OCI-LY7 (cell line): ENCODE data around the gene FBN2. TPM values are rescaled to one million over a fixed set of nuclear protein-coding genes. Genes with fewer than 3 reads are reported as not detected.

Experiments used
- BruUV-seq: library from RNA; stranded (reverse); fragments of 400-500 nt; replicated peaks from 2 replicates; lab custom pipeline; 2021; lab: Mats Ljungman, UMichigan
- CTCF ChIA-PET: fragments of 300-600 bp; sonication (Branson Sonifier 250); formaldehyde crosslinking; loops from one replicate; lab custom pipeline; 2022; ENCODE audit warnings: antibody characterized with exemption; ENCODE audit not compliant: unreplicated experiment; lab: Charles Lee
- POLR2A ChIA-PET: fragments of 300-600 bp; sonication (Branson Sonifier 250); formaldehyde crosslinking; loops from one replicate; lab custom pipeline; 2022; ENCODE audit warnings: antibody characterized with exemption; lab: Charles Lee
- DNase-seq: peaks from one replicate; pipeline ENCODE4 v3.0.0-alpha.2; 2015; ENCODE audit warnings: low spot score
- H2AFZ ChIP-seq: fragments of 200-600 bp; sonication (generic), shearing (Covaris generic); 2 replicates; pipeline ENCODE4 v1.6.1; 2014; ENCODE audit warnings: mild to moderate bottlenecking, antibody characterized with exemption, low read length, moderate library complexity
- H3K27ac ChIP-seq: fragments of 200-600 bp; sonication (generic); 2 replicates; pipeline ENCODE4 v1.5.1; 2014; ENCODE audit warnings: mixed run types, low read depth, mild to moderate bottlenecking, moderate library complexity, low read length, inconsistent platforms; ENCODE audit not compliant: poor library complexity, severe bottlenecking
- H3K36me3 ChIP-seq: fragments of 200-600 bp; sonication (generic); 2 replicates; pipeline ENCODE4 v1.6.1; 2014; ENCODE audit warnings: mild to moderate bottlenecking, antibody characterized with exemption, low read length, moderate library complexity, mixed read lengths; ENCODE audit not compliant: insufficient read depth
- H3K4me1 ChIP-seq: fragments of 200-600 bp; sonication (generic); 2 replicates; pipeline ENCODE4 v1.5.1; 2014; ENCODE audit warnings: mild to moderate bottlenecking, low read length; ENCODE audit not compliant: insufficient read depth, poor library complexity, severe bottlenecking
- H3K4me2 ChIP-seq: fragments of 200-600 bp; sonication (generic); 2 replicates; pipeline ENCODE4 v1.6.1; 2014; ENCODE audit warnings: mild to moderate bottlenecking, low read length
- H3K4me3 ChIP-seq: fragments of 200-600 bp; sonication (generic); 2 replicates; pipeline ENCODE4 v1.5.1; 2014; ENCODE audit warnings: mild to moderate bottlenecking, low read depth, low read length; ENCODE audit not compliant: poor library complexity, severe bottlenecking
- H3K79me2 ChIP-seq: fragments of 200-600 bp; sonication (generic); 2 replicates; pipeline ENCODE4 v1.6.1; 2016; ENCODE audit warnings: low read depth, mild to moderate bottlenecking, low read length, moderate library complexity, mixed read lengths; ENCODE audit not compliant: insufficient read depth
- H3K9me2 ChIP-seq: fragments of 200-600 bp; sonication (generic); 2 replicates; pipeline ENCODE4 v1.6.1; 2016; ENCODE audit warnings: mild to moderate bottlenecking, low read length, mixed read lengths; ENCODE audit not compliant: insufficient read depth
- H3K9me3 ChIP-seq: fragments of 200-600 bp; sonication (generic); 2 replicates; pipeline ENCODE4 v1.6.1; 2014; ENCODE audit warnings: mild to moderate bottlenecking, mixed run types, low read length, mixed read lengths
- H4K20me1 ChIP-seq: fragments of 200-600 bp; sonication (generic); 2 replicates; pipeline ENCODE4 v1.6.1; 2014; ENCODE audit warnings: mild to moderate bottlenecking, antibody characterized with exemption, low read length, moderate library complexity, mixed read lengths; ENCODE audit not compliant: insufficient read depth
- CTCF ChIP-seq: fragments of 200-600 bp; sonication (generic); conservative IDR thresholded peaks from 2 replicates; pipeline ENCODE4 v1.5.1; 2014; ENCODE audit warnings: mild to moderate bottlenecking, antibody characterized with exemption, low read length, moderate library complexity, mixed read lengths
- EZH2phosphoT487 ChIP-seq: fragments of 200-600 bp; sonication (generic); IDR thresholded peaks from 2 replicates; pipeline ENCODE4 v1.6.1; 2018; ENCODE audit warnings: low read depth, borderline replicate concordance, mild to moderate bottlenecking, mixed run types, antibody characterized with exemption, low read length, moderate library complexity, mixed read lengths
- intact Hi-C: fragments of 100-400 bp; cut with micrococcal nuclease; formaldehyde crosslinking; loops from one replicate; pipeline ENCODE4 v1.10.0; 2022; ENCODE audit not compliant: unreplicated experiment
- total RNA-seq, 2 experiments: library from RNA; depleted of rRNA in 1 of 2; stranded (reverse); fragments of >200 nt in 1 of 2; shearing (Covaris generic) in 1 of 2; gene quantifications; 2 replicates each; pipeline ENCODE4 v1.2.3, GENCODE V29; 2014 to 2022

The FBN2 gene
- total RNA-seq, 2 experiments from 2014 or later = not detected

- CTCF ChIA-PET = no interaction called here
- BruUV-seq = no TSS peak
Measured at GRCh38 chr5:128532127-128532526, 5.9 kb downstream of the FBN2 start.

GRCh38 chr5:128528637-128529255, 9.3 kb downstream of the FBN2 start:
- H4K20me1 ChIP-seq = no peaks in the 10 kb centered on the region
- intact Hi-C loops = no loop called here
- no peaks in the 10 kb centered on the region for H3K4me1 ChIP-seq
- H3K27ac ChIP-seq = no peak overlapping the region
- BruUV-seq = no TSS peak
- TF ChIP-seq CTCF (no peak), EZH2phosphoT487 (no peak)
- H3K9me2 ChIP-seq = no peaks in the 10 kb centered on the region
- H3K4me3 ChIP-seq = no peak overlapping the region
- H3K4me2 ChIP-seq = no peak overlapping the region
- no peaks in the 10 kb centered on the region for H3K79me2 ChIP-seq
- no peak for DNase-seq
- H2AFZ ChIP-seq = no peak overlapping the region
- ChIA-PET CTCF (no interaction called here), POLR2A (no interaction called here)
- H3K9me3 ChIP-seq = no peaks in the 10 kb centered on the region
- H3K36me3 ChIP-seq = no peaks in the 10 kb centered on the region

More at GRCh38 chr5:128532127-128532526, 5.9 kb downstream of the FBN2 start:
- H3K4me3 ChIP-seq = no peak overlapping the region
- H3K9me2 ChIP-seq = no peaks in the 10 kb centered on the region
- H3K9me3 ChIP-seq = no peaks in the 10 kb centered on the region
- H3K4me1 ChIP-seq = no peaks in the 10 kb centered on the region
- H3K79me2 ChIP-seq = no peaks in the 10 kb centered on the region
- DNase-seq = no peak
- intact Hi-C loops = no loop called here
- no peaks in the 10 kb centered on the region for H3K36me3 ChIP-seq
- no peak overlapping the region for H2AFZ ChIP-seq
- no peak for TF ChIP-seq EZH2phosphoT487
- no peak for TF ChIP-seq CTCF
- H3K27ac ChIP-seq = no peak overlapping the region
- H4K20me1 ChIP-seq = no peaks in the 10 kb centered on the region
- POLR2A ChIA-PET = no interaction called here
- H3K4me2 ChIP-seq = no peak overlapping the region

- intact Hi-C loops = no loop called here
- Histone ChIP-seq H3K9me3 (no peaks in the 10 kb centered on the region), H3K36me3 (no peaks in the 10 kb centered on the region), H4K20me1 (no peaks in the 10 kb centered on the region), H3K4me2 (no peak overlapping the region), H3K79me2 (no peaks in the 10 kb centered on the region), H3K4me3 (no peak overlapping the region), H3K4me1 (no peaks in the 10 kb centered on the region), H3K27ac (no peak overlapping the region), H2AFZ (no peak overlapping the region), H3K9me2 (no peaks in the 10 kb centered on the region)
- ChIA-PET POLR2A (no interaction called here), CTCF (no interaction called here)
- BruUV-seq = no TSS peak
- TF ChIP-seq EZH2phosphoT487 = no peak
- TF ChIP-seq CTCF = no peak
- no peak for DNase-seq
Measured at GRCh38 chr5:128528126-128528525, 9.9 kb downstream of the FBN2 start.
